ENCODE data around the gene AKR1C3. TPM values are rescaled to one million over a fixed set of nuclear protein-coding genes. Genes with fewer than 3 reads are reported as not detected.

Gene AKR1C3
- total and polyA plus RNA-seq, 2 experiments from 2014 or later: 6.9 to 9.1 TPM

- Histone ChIP-seq H3K4me3 (no peak overlapping the region), H4K20me1 (replicated peaks; ENCODE audit: insufficient read depth) (no peaks in the 10 kb centered on the region), H3K79me2 (replicated peaks; ENCODE audit: insufficient read depth) (no peaks in the 10 kb centered on the region), H3K36me3 (ENCODE audit: insufficient read depth) (no peaks in the 10 kb centered on the region), H2AFZ (no peak overlapping the region), H3K27ac (ENCODE audit: low read depth) (no peak overlapping the region), H3K4me1 (ENCODE audit: insufficient read depth) (no peaks in the 10 kb centered on the region), H3K4me2 (no peak overlapping the region), H3F3A (replicated peaks; ENCODE audit: low read depth) (no peaks in the 10 kb centered on the region), H3K27me3 (ENCODE audit: insufficient read depth) (no peaks in the 10 kb centered on the region), H3K9me2 (ENCODE audit: insufficient read depth) (peaks cover 8% of the 10 kb centered on the region; the same call in 1 of the 2 replicates)
- H3K4me1 Mint-ChIP-seq: no peaks in the 10 kb centered on the region
- DNase-seq (ENCODE audit: low spot score) (no peak), ATAC-seq (no peak)
- no peak overlapping the region for H3K4me3 Mint-ChIP-seq
- peaks cover under 1% of the 10 kb centered on the region for H3K27me3 Mint-ChIP-seq (ENCODE audit: insufficient read depth, low read depth, poor library complexity)
- peaks cover 57% of the 10 kb centered on the region for H3K9me3 Mint-ChIP-seq
- H3K27ac Mint-ChIP-seq: no peak overlapping the region
- TF ChIP-seq ZNF462 (CRISPR knock-in tag; IDR thresholded peaks at IDR 0.05) (no peak), CREB1 (CRISPR knock-in tag; IDR thresholded peaks at IDR 0.05; ENCODE audit: low read depth) (no peak), EZH2 (IDR thresholded peaks at IDR 0.05; ENCODE audit: low read depth, unreplicated experiment) (no peak), CTCF (conservative IDR thresholded peaks at IDR 0.05; ENCODE audit: low read depth in 2 of 2) (no peak), EZH2phosphoT487 (IDR thresholded peaks at IDR 0.05; ENCODE audit: unreplicated experiment) (no peak), POLR2AphosphoS5 (IDR thresholded peaks at IDR 0.05; ENCODE audit: low read depth) (no peak)
- H3K36me3 Mint-ChIP-seq (ENCODE audit: low read depth): peaks cover 11% of the 10 kb centered on the region; the same call in 2 of the 3 replicates
Measured at GRCh38 chr10:5142199-5142598, 48.0 kb downstream of the AKR1C3 start.

Data from GM23338 (cell line).